Measurements from ENCODE around the gene KDM2B.

DNA sequence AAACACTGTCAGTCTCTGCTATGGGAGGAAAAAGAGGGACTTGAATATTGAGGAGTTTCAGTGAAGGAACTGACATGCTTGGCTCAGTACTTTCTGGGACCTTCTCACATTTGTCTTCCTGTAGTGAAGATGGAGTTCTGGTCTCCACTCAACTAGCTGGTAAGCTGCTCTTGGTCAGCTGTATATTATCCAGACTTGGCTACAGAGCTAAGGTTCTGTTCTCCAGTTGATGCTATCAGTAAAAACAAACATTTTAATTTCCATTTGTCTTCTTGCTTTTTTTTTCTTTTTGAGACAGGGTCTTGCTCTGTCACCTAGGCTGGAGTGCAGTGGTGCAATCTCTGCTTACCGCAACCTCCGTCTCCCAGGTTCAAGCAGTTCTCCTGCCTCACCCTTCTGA, 175.6 kb downstream of the KDM2B start:
- TF ChIP-seq, protein P1, sequence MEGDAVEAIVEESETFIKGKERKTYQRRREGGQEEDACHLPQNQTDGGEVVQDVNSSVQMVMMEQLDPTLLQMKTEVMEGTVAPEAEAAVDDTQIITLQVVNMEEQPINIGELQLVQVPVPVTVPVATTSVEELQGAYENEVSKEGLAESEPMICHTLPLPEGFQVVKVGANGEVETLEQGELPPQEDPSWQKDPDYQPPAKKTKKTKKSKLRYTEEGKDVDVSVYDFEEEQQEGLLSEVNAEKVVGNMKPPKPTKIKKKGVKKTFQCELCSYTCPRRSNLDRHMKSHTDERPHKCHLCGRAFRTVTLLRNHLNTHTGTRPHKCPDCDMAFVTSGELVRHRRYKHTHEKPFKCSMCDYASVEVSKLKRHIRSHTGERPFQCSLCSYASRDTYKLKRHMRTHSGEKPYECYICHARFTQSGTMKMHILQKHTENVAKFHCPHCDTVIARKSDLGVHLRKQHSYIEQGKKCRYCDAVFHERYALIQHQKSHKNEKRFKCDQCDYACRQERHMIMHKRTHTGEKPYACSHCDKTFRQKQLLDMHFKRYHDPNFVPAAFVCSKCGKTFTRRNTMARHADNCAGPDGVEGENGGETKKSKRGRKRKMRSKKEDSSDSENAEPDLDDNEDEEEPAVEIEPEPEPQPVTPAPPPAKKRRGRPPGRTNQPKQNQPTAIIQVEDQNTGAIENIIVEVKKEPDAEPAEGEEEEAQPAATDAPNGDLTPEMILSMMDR (conservative IDR thresholded peaks at IDR 0.05; ENCODE audit: low read depth, low read length): no peak
- no peak for TF ChIP-seq EZH2 (IDR thresholded peaks at IDR 0.05; ENCODE audit: borderline replicate concordance, low read depth, low read length, poor library complexity, severe bottlenecking)
